ENCODE data around the gene AIF1L.
"Not testable (repeated sequence)": the region's sequence is repeated elsewhere in the genome, so short reads cannot be mapped to it uniquely, and the experiment has no call there.

Gene AIF1L

DNA sequence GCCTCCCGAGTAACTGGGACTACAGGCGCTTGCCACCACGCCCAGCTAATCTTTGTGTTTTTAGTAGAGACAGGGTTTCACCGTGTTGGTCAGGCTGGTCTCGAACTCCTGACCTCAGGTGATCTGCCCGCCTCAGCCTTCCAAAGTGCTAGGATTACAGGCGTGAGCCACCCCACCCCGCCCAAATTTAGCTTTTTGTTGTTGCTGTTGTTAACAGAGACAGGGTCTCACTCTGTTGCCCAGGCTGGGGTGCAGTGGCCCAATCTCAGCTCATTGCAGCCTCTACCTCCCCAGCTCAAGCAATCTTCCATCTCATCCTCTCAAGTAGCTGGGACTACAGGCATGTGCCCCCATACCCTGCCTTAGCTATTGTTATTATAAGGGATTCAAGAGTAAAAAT lies 3.5 kb downstream of the AIF1L start:
- DNase-seq, result not testable (repeated sequence)

DNA sequence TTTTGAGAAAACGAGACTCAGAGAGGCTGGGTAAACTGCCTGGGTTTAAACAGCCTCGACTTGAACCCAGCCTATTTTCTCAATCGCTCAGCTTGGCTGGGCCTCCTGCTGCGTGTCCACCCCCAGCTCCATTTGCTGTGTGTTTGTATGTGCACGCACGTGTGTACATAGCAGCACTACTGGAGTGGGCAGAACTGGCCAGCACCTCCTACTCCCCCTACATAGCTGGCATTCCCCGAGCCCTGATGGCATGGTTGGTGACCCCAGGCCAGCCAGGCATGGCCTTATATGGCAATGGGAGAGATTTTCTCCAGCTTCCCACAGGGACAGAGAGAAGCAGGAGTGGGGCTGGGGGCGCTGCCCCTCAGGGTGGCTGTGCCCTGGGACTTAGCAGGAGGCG lies 4.1 kb downstream of the AIF1L start:
- DNase-seq, result no peak

DNA sequence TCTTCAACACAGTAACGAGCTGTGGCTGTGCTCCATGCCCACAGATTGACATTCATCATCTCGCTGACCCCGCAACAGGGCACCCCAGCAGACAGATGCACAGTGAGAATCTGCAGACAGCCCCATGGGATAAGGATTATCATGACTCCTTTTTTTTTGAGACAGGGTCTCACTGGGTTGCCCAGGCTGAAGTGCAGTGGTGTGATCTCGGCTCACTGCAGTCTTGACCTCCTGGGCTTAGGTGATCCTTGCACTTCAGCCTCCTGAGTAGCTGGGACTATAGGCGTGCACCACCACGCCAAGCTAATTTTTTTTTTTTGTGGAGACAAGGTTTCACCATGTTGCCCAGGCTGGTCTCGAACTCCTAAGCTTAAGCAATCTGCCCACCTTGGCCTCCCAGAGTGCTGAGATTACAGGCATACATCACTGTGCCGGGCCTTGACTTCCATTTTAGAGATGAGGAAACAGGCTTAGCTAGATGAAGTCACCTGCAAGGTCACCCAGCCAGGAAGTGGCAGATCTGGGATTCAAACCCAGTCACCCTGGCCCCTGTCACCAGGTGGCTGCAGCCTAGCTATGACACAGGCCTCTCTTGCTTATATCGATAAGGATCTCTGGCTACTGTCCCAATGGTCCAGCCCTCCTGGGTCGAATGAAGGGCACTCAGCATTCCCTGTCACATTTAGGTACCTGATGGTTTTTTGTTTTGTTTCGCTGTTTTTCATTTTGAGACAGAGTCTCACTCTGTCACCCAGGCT lies 5.1 kb downstream of the AIF1L start:
- DNase-seq, result no peak

DNA sequence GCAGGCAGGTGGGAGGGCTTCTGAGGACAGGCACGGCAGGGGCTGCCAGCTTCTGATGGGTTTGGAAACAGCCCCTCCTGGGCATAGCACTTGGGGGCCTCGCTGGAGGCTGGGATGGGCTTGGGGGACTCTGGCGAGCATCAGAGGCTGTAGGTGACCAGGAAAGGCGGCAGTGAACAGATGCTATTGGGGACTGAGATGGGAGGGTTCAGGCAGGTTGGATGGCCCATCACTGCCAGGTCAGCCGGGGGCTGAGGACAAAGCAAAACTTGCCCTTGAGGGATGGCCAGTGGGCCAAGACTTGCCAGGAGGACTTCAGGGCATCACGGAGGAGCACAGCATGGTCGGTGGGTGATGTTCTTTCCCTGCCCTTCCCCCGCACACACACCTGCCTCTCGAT lies 6.7 kb downstream of the AIF1L start:
- DNase-seq, result no peak

DNA sequence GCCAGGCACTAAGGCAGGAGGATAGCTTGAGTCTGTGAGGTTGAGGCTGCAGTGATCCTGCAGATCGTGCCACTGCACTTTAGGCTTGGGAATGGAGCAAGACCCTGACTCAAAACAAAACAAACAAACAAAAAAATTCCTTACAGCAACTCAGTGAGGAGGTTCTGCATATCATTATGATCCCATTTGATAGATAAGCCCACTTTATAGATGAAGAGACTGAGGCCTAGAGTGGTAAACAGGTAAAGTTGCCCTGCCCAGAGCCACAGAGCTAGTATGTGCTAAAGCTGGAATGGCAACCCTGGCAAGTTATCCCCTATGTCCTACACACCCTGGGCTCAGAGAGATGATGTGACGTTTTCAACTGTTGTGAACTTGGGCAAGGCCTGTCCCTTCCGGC lies 7.2 kb downstream of the AIF1L start:
- DNase-seq, result no peak

DNA sequence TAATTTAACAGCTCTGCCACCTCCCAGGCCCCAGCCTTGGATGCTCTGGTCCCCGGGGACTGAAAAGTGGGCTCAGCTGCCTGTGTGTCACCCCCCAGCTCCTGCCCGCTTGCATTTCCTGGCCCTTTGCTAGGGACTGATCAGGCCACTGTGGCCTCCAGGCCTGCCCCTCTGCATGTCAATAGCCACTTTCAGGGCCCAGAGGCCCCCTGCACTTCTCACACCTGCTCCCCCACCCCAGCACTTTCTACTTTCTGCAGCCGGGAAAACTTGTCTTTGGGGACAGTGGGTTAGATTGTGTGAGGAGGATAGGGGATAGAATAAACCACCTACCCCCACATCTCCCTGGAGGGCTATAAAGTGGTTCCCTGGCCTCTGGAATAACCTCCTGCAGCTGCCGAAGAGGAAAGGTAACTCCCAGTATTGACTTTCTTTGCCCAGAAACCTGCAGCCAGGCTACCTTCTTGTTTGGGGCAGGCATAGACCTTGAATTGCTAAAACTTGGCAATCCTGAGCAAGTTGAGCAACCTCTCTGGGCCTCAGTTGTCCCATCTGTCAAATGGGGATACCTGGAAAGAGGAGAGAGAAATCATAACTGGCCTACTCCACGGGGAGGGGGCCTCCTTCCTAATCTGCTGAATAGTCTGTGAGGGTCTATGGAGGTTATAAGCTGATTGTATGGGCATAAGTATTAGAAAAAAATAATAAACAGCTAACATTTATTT lies 7.8 kb downstream of the AIF1L start:
- DNase-seq, result no peak

DNA sequence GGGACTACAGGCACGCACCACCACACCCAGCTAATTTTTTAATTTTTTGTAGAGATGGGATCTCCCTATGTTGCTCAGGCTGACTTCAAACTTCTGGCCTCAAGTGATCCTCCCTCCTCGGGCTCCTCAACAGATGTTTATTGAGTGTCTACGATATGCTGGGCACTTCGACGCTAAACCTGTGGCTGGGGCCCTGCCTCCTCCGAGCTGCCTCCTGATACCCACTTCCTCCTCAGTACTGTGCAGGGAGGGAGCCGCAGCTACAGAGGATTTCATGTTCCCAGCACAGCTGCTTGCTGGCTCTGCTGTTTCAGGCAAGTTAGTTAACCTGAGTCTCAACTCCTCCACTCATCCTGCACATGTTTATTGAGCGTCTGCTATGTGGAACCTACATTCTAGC lies 9.6 kb downstream of the AIF1L start:
- DNase-seq, result no peak

DNA sequence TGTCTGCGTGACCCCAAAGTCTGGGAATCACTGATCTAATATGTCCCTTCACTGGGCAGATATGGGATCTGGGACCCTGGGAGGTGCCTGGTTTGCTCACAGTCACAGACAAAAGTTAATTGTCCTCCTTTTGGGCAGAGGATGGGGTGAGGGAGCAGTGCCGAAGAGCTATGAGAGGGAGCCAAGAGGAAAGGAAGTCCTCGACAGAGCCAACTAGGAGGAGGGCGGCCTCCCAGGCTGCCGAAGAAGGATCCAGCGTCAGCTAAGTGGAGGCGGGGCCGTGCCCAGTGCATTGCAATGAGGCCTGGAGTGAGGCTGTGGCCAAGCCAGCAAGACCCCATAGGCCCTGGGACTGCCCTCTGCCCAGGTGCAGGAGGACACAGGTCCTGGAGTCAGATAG lies 11.4 kb downstream of the AIF1L start:
- no peak for DNase-seq

DNA sequence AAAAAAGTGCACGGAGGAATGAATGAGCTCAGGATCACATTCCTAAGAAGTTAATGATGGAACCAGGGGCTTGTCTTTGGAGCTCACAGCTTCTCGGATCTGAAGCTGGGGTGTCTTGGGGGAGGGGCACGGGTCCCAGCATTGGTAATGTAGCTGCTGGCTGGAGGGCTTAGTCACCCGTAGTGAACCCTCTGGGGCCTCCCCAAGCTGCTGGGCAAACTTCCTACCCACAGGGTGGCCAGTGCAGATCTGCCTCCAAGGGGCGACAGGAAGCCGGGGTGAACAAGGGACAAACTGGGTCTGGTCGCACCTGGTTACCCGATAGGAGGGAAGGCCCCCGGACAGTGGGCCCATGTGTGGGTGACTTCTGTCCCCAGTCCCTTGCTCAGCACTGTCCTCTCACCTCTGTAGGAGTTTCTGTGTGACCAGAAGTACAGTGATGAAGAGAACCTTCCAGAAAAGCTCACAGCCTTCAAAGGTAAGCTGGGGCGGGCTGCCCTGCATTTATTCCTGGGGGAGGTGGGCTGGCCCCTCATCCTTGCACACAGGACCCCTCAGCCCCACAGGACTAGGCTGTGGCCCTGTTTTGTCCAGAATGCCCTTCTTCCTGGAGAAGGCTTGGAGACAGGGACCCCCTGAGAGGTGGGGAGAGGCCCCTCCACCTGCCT lies 15.0 kb downstream of the AIF1L start:
- DNase-seq, result no peak

DNA sequence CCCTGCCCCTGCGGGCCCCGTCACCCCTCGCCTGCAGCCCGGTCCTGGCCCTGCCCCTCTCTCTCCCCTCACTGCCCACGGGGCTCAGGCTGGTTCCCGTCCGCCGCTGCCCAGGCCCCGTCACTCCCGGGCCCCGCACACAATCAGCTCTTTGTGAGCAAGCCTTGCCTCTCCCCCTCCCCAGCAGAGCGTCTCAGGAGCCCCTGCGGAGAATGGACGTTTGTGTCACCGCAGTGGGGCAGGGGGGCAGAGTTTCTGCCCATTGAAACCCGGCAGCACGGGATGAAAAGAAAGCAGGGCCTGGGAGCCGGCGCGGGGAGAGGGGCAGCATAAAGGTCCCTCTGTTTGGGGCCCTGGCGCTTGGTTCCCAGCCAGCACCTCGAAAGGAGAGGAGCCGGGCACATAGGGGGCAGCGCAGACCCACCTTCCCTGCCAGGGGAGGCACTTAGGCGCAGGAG lies 15.6 kb downstream of the AIF1L start:
- no peak for DNase-seq

DNA sequence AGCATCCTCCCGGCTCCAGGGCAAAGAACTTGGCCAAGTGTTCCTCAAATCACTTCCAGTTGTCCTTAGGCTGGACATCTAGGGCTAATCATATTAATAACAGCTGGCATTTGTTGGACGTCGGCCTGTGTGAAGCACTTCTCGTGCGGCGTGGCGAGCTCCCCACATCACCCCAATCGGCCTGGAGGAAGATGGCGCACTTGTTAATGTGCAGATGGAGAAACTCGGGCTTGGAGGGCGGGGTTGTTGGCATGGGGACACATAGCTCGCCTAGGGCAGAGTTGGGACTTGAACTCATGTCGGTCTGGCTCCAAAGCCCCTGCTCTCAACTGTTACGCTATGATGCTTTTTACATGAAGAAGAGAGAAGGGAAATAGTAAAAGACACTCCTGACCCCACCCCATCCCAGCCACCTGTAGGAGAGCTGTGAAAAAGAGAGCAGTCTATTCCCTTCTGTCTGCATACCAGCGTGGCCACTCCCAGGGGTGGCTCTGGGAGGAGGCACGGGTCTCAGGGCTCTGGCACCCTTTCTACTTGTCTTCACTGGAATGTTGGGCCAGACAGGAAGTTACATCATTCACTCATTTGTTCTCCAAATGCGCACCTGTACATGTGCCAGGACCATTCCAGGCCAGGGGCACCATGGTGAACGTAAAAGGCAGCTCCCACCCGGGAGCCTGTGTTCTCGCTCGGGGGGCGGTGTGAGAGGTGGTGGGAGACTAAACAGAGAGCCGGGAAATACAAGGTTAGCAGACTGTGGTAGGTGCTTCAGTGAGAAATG lies 16.2 kb downstream of the AIF1L start:
- DNase-seq, result no peak

DNA sequence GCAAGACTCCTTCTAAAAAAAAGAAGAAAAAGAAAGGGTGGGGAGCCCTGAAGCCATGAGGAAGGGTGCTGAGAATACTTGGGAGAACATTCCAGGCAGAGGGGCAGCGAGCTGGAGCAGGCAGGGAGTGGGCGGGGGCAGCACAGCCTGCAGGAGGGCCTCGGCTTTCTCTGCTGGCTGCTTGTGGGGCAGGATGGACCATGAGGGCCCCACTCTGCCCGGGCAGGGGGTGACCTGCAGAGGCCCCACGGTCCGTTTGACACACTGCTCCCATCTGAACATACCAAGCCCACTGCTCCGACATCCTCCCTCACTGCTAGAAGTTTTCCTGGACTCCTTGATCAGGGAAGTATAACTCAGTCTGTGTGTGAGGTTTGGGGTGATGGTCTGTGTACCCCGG lies 17.3 kb downstream of the AIF1L start:
- DNase-seq, result no peak

DNA sequence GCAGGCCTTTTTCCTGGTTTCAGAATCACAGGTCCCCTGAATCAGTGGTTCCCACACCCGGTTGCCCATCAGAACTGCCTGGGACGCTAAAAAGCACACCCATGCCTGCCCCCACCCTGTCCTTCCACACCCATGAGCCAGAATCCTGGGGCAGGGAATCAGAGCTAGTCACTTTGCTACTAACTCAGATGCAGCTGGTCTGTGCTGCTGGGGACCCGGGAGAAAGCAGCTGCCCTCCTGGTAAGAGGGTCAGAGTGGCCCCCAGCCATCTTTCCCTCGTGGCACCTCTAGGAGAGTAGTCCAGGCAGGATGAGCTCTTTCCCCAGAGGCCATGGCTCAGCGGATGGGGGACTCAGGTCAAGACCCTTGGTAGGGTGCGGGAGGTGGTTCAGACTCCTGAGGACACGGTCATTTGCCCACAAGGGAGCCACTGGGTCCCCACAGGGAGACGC lies 17.8 kb downstream of the AIF1L start:
- no peak for DNase-seq

DNA sequence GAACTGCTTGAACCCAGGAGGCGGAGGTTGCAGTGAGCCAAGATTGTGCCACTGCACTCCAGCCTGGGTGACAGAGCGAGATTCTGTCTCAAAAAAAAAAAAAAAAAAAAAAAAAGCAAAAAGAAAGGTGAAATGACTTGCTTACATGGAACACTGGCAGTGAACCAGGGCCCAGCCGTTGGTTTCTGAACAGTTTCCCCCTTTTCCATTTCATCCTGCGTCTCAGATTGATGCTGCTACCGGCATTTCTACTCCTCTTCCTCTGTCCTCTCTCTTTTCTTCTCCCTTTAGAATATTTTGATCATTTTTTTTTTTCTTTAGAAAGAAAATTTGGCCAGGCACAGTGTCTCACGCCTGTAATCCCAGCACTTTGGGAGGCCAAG lies 19.0 kb downstream of the AIF1L start:
- not testable (repeated sequence) for DNase-seq

DNA sequence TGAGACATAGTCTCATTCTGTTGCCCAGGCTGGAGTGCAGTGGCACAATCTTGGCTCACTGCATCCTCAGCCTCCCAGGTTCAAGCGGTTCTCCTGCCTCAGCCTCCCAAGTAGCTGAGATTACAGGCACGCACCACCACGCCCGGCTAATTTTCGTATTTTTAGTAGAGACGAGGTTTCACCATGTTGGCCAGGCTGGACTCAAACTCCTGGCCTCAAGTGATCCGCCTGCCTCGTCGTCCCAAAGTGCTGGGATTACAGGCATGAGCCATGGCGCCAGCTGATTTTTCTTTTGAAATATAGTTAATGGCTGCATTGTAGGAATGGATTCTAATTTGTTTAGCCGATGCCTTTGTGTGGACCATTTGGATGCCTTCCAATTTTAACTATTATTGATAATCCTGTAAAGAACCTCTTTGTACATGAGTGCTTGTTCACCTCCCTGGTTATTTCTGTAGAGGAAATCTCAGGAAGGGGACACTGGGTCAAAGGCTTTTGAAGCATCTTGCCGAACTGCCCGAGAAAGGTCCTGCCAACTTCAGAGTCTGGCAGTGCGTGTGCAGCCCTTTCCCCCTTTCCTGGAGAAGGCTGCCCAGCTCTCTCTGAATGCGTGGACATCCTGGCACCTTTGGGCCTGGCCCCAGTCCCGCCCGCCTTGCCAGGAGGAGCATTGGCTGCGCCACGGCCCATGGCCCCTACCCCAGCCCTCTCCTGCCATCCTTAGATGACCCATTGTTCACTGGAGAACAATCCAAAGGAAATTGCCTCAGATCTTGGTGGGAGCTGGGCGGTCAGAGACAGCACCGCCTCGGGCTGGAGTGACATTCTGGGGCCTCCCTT lies 20.2 kb downstream of the AIF1L start:
- no peak for DNase-seq

DNA sequence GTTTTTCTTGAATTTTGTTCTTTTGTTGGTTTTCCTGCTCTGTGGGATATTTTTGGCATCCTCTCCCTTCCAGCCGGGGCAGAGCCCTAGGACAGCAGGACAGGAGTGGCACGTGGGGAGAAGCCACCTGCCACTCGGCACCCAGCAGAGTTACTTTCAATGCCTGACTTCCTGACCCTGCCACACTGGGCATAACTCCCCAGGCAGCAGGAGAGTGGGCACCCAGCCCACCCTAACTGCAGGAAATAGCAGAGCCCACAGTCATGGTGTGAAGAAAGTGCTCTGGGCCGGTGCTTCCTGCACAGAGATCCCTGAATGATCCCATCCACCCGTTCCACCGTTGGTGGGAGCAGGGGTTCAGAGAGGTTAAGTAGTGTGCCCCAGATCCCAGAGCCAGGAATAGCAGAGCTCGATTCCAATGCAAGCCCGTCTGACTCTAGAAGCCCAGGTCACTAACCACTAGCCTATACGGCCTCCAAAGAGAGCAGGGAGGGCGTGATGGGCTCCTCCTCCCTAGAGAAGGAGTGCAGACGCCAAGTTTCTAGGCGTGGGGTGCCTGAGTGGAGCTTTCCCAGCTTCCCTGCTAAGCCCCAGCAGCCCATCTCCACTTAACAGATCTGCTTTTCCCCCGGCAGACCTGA lies 20.9 kb downstream of the AIF1L start:
- DNase-seq, result no peak

DNA sequence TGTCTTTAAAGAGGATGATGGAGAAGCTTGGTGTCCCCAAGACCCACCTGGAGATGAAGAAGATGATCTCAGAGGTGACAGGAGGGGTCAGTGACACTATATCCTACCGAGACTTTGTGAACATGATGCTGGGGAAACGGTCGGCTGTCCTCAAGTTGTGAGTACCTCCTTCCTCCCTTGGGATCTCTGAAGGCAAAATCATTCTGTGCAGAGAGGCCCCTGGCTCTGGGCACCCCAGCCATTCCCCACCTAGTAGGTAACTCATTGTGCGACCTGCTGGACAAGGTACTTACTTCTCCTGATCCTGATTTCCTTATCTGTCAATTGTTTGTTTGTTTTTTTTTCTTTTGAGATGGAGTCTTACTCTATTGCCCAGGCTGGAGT lies 21.4 kb downstream of the AIF1L start:
- no peak for DNase-seq

DNA sequence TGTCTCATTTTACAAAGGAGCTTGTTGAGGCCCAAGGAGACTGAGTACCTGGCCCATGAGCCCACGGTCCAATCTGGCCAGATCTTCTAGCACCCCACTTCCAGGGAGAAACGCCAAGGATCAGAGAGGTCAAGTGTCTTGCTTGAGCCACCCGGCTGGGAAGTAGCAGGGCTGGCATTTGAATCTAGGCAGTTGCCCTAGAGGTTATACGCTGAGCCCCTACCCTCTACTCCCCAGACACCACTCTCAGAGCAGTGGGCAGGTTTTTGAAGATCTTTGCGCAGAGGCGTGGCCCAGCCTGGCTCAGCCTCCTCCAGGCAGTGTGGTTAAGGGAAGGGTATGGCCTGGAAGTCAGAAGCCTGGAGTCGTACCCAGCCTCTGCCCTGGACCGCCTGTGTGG lies 23.3 kb downstream of the AIF1L start:
- DNase-seq, result no peak

DNA sequence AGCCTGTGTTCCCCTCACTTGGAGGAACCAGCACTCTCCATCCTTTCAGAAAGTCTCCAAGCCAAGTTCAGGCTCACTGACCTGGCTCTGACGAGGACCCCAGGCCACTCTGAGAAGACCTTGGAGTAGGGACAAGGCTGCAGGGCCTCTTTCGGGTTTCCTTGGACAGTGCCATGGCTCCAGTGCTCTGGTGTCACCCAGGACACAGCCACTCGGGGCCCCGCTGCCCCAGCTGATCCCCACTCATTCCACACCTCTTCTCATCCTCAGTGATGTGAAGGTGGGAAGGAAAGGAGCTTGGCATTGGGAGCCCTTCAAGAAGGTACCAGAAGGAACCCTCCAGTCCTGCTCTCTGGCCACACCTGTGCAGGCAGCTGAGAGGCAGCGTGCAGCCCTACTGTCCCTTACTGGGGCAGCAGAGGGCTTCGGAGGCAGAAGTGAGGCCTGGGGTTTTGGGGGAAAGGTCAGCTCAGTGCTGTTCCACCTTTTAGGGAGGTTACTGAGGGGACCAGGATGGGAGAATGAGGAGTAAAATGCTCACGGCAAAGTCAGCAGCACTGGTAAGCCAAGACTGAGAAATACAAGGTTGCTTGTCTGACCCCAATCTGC lies 24.4 kb downstream of the AIF1L start:
- DNase-seq, result no peak

DNA sequence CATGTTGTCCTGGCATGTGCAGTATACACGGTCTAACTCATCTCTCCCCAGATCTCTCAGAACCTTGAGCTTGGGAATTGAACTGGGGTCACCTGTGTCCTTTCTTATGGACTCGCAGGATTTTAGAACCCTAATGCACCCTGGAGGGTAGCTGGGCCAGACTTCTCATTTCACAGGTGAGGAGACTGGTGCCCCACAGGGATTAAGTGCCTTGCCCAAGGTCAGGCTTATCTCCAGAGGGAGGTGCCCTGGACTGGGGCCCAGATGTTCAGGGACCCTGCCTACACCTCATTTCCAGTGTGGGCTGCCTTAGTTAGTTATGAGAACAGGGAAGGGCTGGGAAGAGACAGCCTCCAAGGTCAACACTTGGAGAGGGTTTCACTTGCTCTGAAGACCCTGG lies 25.0 kb downstream of the AIF1L start:
- no peak for DNase-seq

DNA sequence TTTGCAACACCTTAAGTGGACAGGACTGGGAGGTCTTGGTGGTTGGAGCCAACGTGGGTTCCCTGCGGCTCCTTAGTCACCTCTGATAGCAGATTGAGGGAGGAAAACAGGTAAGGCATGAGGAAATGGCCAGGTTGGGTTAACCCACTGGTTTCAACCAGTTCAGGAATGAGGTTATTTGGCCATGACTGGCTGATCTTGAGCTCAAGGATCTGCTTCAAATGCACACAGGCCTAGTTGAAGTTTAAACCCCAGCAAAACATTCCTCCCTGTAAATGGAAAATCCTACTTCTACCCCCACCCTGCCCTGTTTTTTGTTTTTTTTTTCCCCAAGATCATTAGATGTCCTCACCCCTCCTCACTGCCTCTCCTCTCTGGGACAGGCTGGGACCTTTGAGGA lies 25.8 kb downstream of the AIF1L start:
- DNase-seq, result no peak

DNA sequence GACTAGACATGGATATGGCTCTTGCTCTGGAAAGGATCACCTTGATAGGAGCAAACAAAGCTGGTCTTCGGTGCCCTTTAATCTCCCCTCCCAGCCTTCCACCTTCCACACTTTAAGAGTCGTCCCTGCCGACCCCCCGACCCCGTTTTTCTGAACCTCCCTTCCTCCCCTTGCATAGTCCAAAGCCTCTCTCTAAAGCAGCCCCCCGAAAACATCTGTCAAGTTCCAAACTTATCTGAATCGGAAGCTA lies 28.6 kb downstream of the AIF1L start:
- no peak for DNase-seq

Data from CD4-positive, alpha-beta T cell treated with Interleukin-17A for 1 hour (primary cell).